ENCODE results near the gene ZNF234.

DNA sequence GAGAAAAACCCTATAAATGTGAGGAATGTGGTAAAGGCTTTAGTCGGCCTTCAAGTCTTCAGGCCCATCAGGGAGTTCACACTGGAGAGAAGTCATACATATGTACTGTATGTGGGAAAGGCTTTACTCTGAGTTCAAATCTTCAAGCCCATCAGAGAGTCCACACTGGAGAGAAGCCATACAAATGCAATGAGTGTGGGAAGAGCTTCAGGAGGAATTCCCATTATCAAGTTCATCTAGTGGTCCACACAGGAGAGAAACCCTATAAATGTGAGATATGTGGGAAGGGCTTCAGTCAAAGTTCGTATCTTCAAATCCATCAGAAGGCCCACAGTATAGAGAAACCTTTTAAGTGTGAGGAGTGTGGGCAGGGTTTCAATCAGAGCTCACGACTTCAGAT, 35.2 kb downstream of the ZNF234 start:
- no peak for TF ChIP-seq POLR2A (IDR thresholded peaks at IDR 0.05; ENCODE audit: borderline replicate concordance, extremely low read depth, insufficient read depth, insufficient read length)
- TF ChIP-seq ATF3 (IDR thresholded peaks at IDR 0.05) = no peak
- TF ChIP-seq, protein P1, sequence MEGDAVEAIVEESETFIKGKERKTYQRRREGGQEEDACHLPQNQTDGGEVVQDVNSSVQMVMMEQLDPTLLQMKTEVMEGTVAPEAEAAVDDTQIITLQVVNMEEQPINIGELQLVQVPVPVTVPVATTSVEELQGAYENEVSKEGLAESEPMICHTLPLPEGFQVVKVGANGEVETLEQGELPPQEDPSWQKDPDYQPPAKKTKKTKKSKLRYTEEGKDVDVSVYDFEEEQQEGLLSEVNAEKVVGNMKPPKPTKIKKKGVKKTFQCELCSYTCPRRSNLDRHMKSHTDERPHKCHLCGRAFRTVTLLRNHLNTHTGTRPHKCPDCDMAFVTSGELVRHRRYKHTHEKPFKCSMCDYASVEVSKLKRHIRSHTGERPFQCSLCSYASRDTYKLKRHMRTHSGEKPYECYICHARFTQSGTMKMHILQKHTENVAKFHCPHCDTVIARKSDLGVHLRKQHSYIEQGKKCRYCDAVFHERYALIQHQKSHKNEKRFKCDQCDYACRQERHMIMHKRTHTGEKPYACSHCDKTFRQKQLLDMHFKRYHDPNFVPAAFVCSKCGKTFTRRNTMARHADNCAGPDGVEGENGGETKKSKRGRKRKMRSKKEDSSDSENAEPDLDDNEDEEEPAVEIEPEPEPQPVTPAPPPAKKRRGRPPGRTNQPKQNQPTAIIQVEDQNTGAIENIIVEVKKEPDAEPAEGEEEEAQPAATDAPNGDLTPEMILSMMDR (IDR thresholded peaks at IDR 0.05 in 2 of 3, conservative IDR thresholded peaks at IDR 0.05 in 1 of 3; ENCODE audit: borderline replicate concordance in 1 of 3, insufficient read depth in 1 of 3, low read depth in 2 of 3, low read length in 2 of 3) = no peak
- TF ChIP-seq ZBTB33 (IDR thresholded peaks at IDR 0.05; ENCODE audit: extremely low read depth, insufficient replicate concordance, low read length) = no peak
- TF ChIP-seq, protein P2, sequence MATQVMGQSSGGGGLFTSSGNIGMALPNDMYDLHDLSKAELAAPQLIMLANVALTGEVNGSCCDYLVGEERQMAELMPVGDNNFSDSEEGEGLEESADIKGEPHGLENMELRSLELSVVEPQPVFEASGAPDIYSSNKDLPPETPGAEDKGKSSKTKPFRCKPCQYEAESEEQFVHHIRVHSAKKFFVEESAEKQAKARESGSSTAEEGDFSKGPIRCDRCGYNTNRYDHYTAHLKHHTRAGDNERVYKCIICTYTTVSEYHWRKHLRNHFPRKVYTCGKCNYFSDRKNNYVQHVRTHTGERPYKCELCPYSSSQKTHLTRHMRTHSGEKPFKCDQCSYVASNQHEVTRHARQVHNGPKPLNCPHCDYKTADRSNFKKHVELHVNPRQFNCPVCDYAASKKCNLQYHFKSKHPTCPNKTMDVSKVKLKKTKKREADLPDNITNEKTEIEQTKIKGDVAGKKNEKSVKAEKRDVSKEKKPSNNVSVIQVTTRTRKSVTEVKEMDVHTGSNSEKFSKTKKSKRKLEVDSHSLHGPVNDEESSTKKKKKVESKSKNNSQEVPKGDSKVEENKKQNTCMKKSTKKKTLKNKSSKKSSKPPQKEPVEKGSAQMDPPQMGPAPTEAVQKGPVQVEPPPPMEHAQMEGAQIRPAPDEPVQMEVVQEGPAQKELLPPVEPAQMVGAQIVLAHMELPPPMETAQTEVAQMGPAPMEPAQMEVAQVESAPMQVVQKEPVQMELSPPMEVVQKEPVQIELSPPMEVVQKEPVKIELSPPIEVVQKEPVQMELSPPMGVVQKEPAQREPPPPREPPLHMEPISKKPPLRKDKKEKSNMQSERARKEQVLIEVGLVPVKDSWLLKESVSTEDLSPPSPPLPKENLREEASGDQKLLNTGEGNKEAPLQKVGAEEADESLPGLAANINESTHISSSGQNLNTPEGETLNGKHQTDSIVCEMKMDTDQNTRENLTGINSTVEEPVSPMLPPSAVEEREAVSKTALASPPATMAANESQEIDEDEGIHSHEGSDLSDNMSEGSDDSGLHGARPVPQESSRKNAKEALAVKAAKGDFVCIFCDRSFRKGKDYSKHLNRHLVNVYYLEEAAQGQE (IDR thresholded peaks at IDR 0.05; ENCODE audit: low read depth) = no peak
- TF ChIP-seq POLR2AphosphoS5 (IDR thresholded peaks at IDR 0.05; ENCODE audit: low read depth, low read length) = no peak
- TF ChIP-seq SRF (IDR thresholded peaks at IDR 0.05; ENCODE audit: low read depth) = no peak
- TF ChIP-seq, protein P3, sequence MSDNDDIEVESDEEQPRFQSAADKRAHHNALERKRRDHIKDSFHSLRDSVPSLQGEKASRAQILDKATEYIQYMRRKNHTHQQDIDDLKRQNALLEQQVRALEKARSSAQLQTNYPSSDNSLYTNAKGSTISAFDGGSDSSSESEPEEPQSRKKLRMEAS (IDR thresholded peaks at IDR 0.05) = no peak
- TF ChIP-seq JUND (IDR thresholded peaks at IDR 0.05) = no peak
- TF ChIP-seq RAD21 (IDR thresholded peaks at IDR 0.05; ENCODE audit: low read depth) = no peak
- TF ChIP-seq EGR1 (IDR thresholded peaks at IDR 0.05; ENCODE audit: low read depth) = no peak
- TF ChIP-seq EZH2phosphoT487 (IDR thresholded peaks at IDR 0.05; ENCODE audit: borderline replicate concordance) = no peak
- no peak for TF ChIP-seq ZFX (IDR thresholded peaks at IDR 0.05)
- no peak for TF ChIP-seq SIN3A (IDR thresholded peaks at IDR 0.05; ENCODE audit: low read depth)

Data from HCT116 (cell line).